H9 (cell line): ENCODE measurements around the gene AHNAK. TPM values are rescaled to one million over a fixed set of nuclear protein-coding genes. Genes with fewer than 3 reads are reported as not detected.

Experiments used
- DNase-seq: peaks from one replicate; pipeline ENCODE4 v3.0.0-alpha.2; 2017
- H2AFZ ChIP-seq: one replicate; pipeline ENCODE4 v1.6.1; 2013; ENCODE audit warnings: mild to moderate bottlenecking, low read length, control low read depth, moderate library complexity
- H2AK5ac ChIP-seq: 2 replicates; pipeline ENCODE4 v1.6.1; 2013; ENCODE audit warnings: low read length, control low read depth, mixed read lengths; ENCODE audit not compliant: insufficient read length
- H2BK120ac ChIP-seq: one replicate; pipeline ENCODE4 v1.6.1; 2013; ENCODE audit warnings: low read depth, mild to moderate bottlenecking, low read length, control low read depth, inconsistent platforms; ENCODE audit not compliant: poor library complexity, severe bottlenecking
- H2BK12ac ChIP-seq: 2 replicates; pipeline ENCODE4 v1.6.1; 2013; ENCODE audit warnings: low read length, control low read depth, mixed read lengths, low read depth; ENCODE audit not compliant: insufficient read length
- H2BK15ac ChIP-seq: 2 replicates; pipeline ENCODE4 v1.6.1; 2013; ENCODE audit warnings: low read depth, low read length, control low read depth
- H2BK20ac ChIP-seq: one replicate; pipeline ENCODE4 v1.6.1; 2013; ENCODE audit warnings: low read depth, mild to moderate bottlenecking, low read length, control low read depth, inconsistent platforms; ENCODE audit not compliant: poor library complexity, severe bottlenecking
- H2BK5ac ChIP-seq: 2 replicates; pipeline ENCODE4 v1.6.1; 2013; ENCODE audit warnings: low read length, control low read depth, mixed read lengths; ENCODE audit not compliant: insufficient read length
- H3K14ac ChIP-seq: 2 replicates; pipeline ENCODE4 v1.6.1; 2013; ENCODE audit warnings: low read length, control low read depth; ENCODE audit not compliant: insufficient read depth
- H3K18ac ChIP-seq: 2 replicates; pipeline ENCODE4 v1.6.1; 2013; ENCODE audit warnings: low read depth, mild to moderate bottlenecking, mixed read lengths, low read length, control low read depth; ENCODE audit not compliant: insufficient read length
- H3K23ac ChIP-seq: 2 replicates; pipeline ENCODE4 v1.6.1; 2013; ENCODE audit warnings: low read length, control low read depth, mixed read lengths, low read depth; ENCODE audit not compliant: insufficient read length
- H3K23me2 ChIP-seq: 2 replicates; pipeline ENCODE4 v1.6.1; 2013; ENCODE audit warnings: low read depth, mild to moderate bottlenecking, mixed read lengths, low read length, control low read depth; ENCODE audit not compliant: insufficient read length, poor library complexity, severe bottlenecking
- H3K27ac ChIP-seq: 2 replicates; pipeline ENCODE4 v1.5.1; 2013; ENCODE audit warnings: low read length, control low read depth, mixed read lengths, low read depth; ENCODE audit not compliant: insufficient read length
- H3K27me3 ChIP-seq: 2 replicates; pipeline ENCODE4 v1.6.1; 2013; ENCODE audit warnings: low read length, control low read depth, inconsistent platforms; ENCODE audit not compliant: insufficient read depth
- H3K4ac ChIP-seq: 2 replicates; pipeline ENCODE4 v1.6.1; 2013; ENCODE audit warnings: low read depth, mild to moderate bottlenecking, control low read depth, inconsistent platforms, low read length, moderate library complexity
- H3K4me1 ChIP-seq: 2 replicates; pipeline ENCODE4 v1.6.1; 2013; ENCODE audit warnings: low read length, control low read depth, inconsistent platforms; ENCODE audit not compliant: insufficient read depth
- H3K4me2 ChIP-seq: 2 replicates; pipeline ENCODE4 v1.6.1; 2013; ENCODE audit warnings: low read length, control low read depth, mixed read lengths; ENCODE audit not compliant: insufficient read length, insufficient read depth
- H3K56ac ChIP-seq: 2 replicates; pipeline ENCODE4 v1.6.1; 2013; ENCODE audit warnings: low read depth, mild to moderate bottlenecking, mixed read lengths, low read length, control low read depth; ENCODE audit not compliant: insufficient read length
- H3K79me1 ChIP-seq: 2 replicates; pipeline ENCODE4 v1.6.1; 2013; ENCODE audit warnings: low read depth, mild to moderate bottlenecking, moderate library complexity, low read length, control low read depth, inconsistent platforms; ENCODE audit not compliant: insufficient read depth, poor library complexity, severe bottlenecking
- H3K79me2 ChIP-seq: 2 replicates; pipeline ENCODE4 v1.6.1; 2013; ENCODE audit warnings: low read length, control low read depth, inconsistent platforms; ENCODE audit not compliant: insufficient read depth
- H3K9ac ChIP-seq: 2 replicates; pipeline ENCODE4 v1.6.1; 2013; ENCODE audit warnings: low read length, control low read depth, mixed read lengths; ENCODE audit not compliant: insufficient read length; ENCODE audit errors: extremely low read depth
- H3K9me3 ChIP-seq: one replicate; pipeline ENCODE4 v1.6.1; 2013; ENCODE audit warnings: low read depth, low read length, inconsistent platforms; ENCODE audit not compliant: control insufficient read depth
- H3T11ph ChIP-seq: one replicate; pipeline ENCODE4 v1.6.1; 2013; ENCODE audit warnings: mild to moderate bottlenecking, low read length, control low read depth, inconsistent platforms
- H4K20me1 ChIP-seq: one replicate; pipeline ENCODE4 v1.6.1; 2013; ENCODE audit not compliant: control insufficient read depth, insufficient read length, insufficient read depth
- H4K5ac ChIP-seq: 2 replicates; pipeline ENCODE4 v1.6.1; 2013; ENCODE audit warnings: low read depth, mild to moderate bottlenecking, mixed read lengths, low read length, control low read depth; ENCODE audit not compliant: insufficient read length
- H4K8ac ChIP-seq: replicated peaks from 2 replicates; pipeline ENCODE4 v1.6.1; 2013; ENCODE audit warnings: low read length, control low read depth, mixed read lengths, low read depth; ENCODE audit not compliant: insufficient read length
- H4K91ac ChIP-seq: 2 replicates; pipeline ENCODE4 v1.6.1; 2013; ENCODE audit warnings: low read depth, mild to moderate bottlenecking, moderate library complexity, mixed read lengths, low read length, control low read depth; ENCODE audit not compliant: insufficient read length
- H3K27ac Mint-ChIP-seq, 3 experiments: 2 replicates in 2 of 3; 3 replicates in 1 of 3; pipeline ENCODE4 v1.8.0; 2020 to 2021; ENCODE audit warnings: mixed read lengths in 3 of 3, mild to moderate bottlenecking in 1 of 3, moderate library complexity in 1 of 3
- H3K27me3 Mint-ChIP-seq: 2 replicates; pipeline ENCODE4 v1.8.0; 2021; ENCODE audit warnings: low read depth, mild to moderate bottlenecking, moderate library complexity, mixed read lengths
- H3K36me3 Mint-ChIP-seq, 3 experiments: 2 replicates in 2 of 3; 3 replicates in 1 of 3; pipeline ENCODE4 v1.8.0; 2020 to 2021; ENCODE audit warnings: low read depth in 3 of 3, mixed read lengths in 3 of 3; ENCODE audit not compliant: insufficient read depth in 1 of 3
- H3K4me1 Mint-ChIP-seq, 2 experiments: 2 replicates each; pipeline ENCODE4 v1.8.0; 2020; ENCODE audit warnings: mixed read lengths in 2 of 2
- H3K4me3 Mint-ChIP-seq, 2 experiments: 2 replicates in 1 of 2; 3 replicates in 1 of 2; pipeline ENCODE4 v1.8.0; 2020 to 2021; ENCODE audit warnings: mild to moderate bottlenecking in 2 of 2, mixed read lengths in 2 of 2, moderate library complexity in 1 of 2
- H3K9me3 Mint-ChIP-seq, 2 experiments: 2 replicates in 1 of 2; 3 replicates in 1 of 2; pipeline ENCODE4 v1.8.0; 2020; ENCODE audit warnings: mild to moderate bottlenecking in 2 of 2, mixed read lengths in 2 of 2, moderate library complexity in 1 of 2
- WGBS: extraction: QIAGEN DNeasy Blood & Tissue Kit; methylation state at CpG from one replicate; pipeline ENCODE4 v1.1.7; 2013; ENCODE audit warnings: missing lambda C conversion rate, low lambda C conversion rate, mixed read lengths; ENCODE audit not compliant: insufficient read length; ENCODE audit errors: extremely low coverage; 5-methylcytosine and 5-hydroxymethylcytosine counted together
- total RNA-seq: library from RNA; stranded (reverse); gene quantifications from 2 replicates; pipeline ENCODE4 v1.2.1, GENCODE V29; 2021
- TF ChIP-seq, protein P1 (sequence below): fragments of 200-600 bp; sonication (generic); conservative IDR thresholded peaks from 3 replicates; pipeline ENCODE4 v1.8.0; 2021; ENCODE audit warnings: antibody characterized with exemption, mild to moderate bottlenecking

The AHNAK gene
- total RNA-seq, 1 experiment from 2014 or later = 15.2 TPM

DNA sequence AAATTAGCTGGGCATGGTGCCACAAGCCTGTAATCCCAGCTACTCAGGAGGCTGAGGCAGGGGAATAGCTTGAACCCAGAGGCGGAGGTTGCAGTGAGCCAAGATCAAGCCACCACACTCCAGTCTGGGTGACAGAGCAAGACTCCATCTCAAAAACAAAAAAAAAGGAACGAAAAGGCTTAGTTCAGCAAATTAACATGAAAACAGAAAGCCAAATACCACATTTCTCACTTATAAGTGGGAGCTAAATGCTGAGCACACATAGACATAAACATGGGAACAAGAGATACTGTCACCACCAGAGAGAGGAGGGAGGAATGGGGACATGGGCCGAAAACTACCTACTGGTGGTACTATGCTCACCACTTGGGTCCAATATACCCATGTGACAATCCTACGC, 89.1 kb downstream of the AHNAK start:
- H3K27ac Mint-ChIP-seq = no peak overlapping the region
- TF ChIP-seq, protein P1, sequence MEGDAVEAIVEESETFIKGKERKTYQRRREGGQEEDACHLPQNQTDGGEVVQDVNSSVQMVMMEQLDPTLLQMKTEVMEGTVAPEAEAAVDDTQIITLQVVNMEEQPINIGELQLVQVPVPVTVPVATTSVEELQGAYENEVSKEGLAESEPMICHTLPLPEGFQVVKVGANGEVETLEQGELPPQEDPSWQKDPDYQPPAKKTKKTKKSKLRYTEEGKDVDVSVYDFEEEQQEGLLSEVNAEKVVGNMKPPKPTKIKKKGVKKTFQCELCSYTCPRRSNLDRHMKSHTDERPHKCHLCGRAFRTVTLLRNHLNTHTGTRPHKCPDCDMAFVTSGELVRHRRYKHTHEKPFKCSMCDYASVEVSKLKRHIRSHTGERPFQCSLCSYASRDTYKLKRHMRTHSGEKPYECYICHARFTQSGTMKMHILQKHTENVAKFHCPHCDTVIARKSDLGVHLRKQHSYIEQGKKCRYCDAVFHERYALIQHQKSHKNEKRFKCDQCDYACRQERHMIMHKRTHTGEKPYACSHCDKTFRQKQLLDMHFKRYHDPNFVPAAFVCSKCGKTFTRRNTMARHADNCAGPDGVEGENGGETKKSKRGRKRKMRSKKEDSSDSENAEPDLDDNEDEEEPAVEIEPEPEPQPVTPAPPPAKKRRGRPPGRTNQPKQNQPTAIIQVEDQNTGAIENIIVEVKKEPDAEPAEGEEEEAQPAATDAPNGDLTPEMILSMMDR = no peak
- H3K27ac ChIP-seq = no peak overlapping the region

More for the DNA sequence above, 89.1 kb downstream of the AHNAK start:
- Histone ChIP-seq H3K9me3 (no peaks in the 10 kb centered on the region), H2AFZ (no peak overlapping the region), H3K4ac (no peak overlapping the region), H4K5ac (no peak overlapping the region), H2BK12ac (no peak overlapping the region), H3K14ac (no peak overlapping the region), H3T11ph (no peak overlapping the region), H3K79me1 (no peaks in the 10 kb centered on the region), H3K4me2 (no peak overlapping the region), H2BK5ac (no peak overlapping the region), H4K20me1 (no peaks in the 10 kb centered on the region), H3K9ac (no peak overlapping the region), H2AK5ac (no peak overlapping the region), H3K18ac (no peak overlapping the region), H3K23me2 (no peaks in the 10 kb centered on the region), H3K56ac (no peak overlapping the region), H3K27me3 (no peaks in the 10 kb centered on the region), H3K23ac (no peak overlapping the region), H4K8ac (no peak overlapping the region), H3K4me1 (no peaks in the 10 kb centered on the region), H2BK120ac (no peak overlapping the region), H3K79me2 (no peaks in the 10 kb centered on the region), H4K91ac (no peak overlapping the region), H2BK15ac (no peak overlapping the region), H2BK20ac (no peak overlapping the region)
- no CpG with 5 or more reads among the region's 4 CpGs for WGBS
- no peak for DNase-seq
- H3K4me1 Mint-ChIP-seq = peaks cover 7 to 20% of the 10 kb centered on the region in 2 experiments
- H3K36me3 Mint-ChIP-seq = peaks cover 0 to 7% (median 3%) of the 10 kb centered on the region in 3 experiments; a peak in 2 of 7 replicates
- H3K4me3 Mint-ChIP-seq = no peak overlapping the region
- peaks cover 5 to 10% of the 10 kb centered on the region in 2 experiments for H3K9me3 Mint-ChIP-seq
- H3K27me3 Mint-ChIP-seq = peaks cover 12% of the 10 kb centered on the region
